SK-N-SH (cell line): ENCODE data around the gene THAP3.

Experiments used
- CHD2 ChIP-seq: fragments of 150-350 bp; IDR thresholded peaks from 2 replicates; pipeline ENCODE4 v1.6.1; 2018; ENCODE audit warnings: low read length; ENCODE audit not compliant: partially characterized antibody
- CTCF ChIP-seq: fragments of 200-600 bp; sonication (generic); IDR thresholded peaks from 2 replicates; pipeline ENCODE4 v1.6.1; 2017; ENCODE audit warnings: antibody characterized with exemption, mild to moderate bottlenecking, moderate library complexity
- EP300 ChIP-seq, 2 experiments: IDR thresholded peaks; 2 replicates each; pipeline versions ENCODE4 v1.4.0 to v1.6.1; 2012; ENCODE audit warnings: borderline replicate concordance in 1 of 2, low read depth in 1 of 2, low read length in 1 of 2
- EZH2phosphoT487 ChIP-seq: fragments of 200-600 bp; sonication (generic); IDR thresholded peaks from 2 replicates; pipeline ENCODE4 v1.6.1; 2017; ENCODE audit warnings: low read depth, mixed run types, mild to moderate bottlenecking, antibody characterized with exemption, moderate library complexity, borderline replicate concordance
- GATA2 ChIP-seq: sonication (generic); formaldehyde crosslinking; IDR thresholded peaks from 2 replicates; pipeline ENCODE4 v1.5.0; 2020; ENCODE audit warnings: mild to moderate bottlenecking, missing genetic modification reagents
- JUND ChIP-seq: IDR thresholded peaks from 2 replicates; pipeline ENCODE4 v1.4.0; 2012
- MAX ChIP-seq: IDR thresholded peaks from 2 replicates; pipeline ENCODE4 v1.4.0; 2012; ENCODE audit warnings: low read depth
- POLR2AphosphoS5 ChIP-seq: IDR thresholded peaks from 2 replicates; pipeline ENCODE4 v1.6.1; 2012; ENCODE audit warnings: low read depth, low read length
- RFX5 ChIP-seq: IDR thresholded peaks from 2 replicates; pipeline ENCODE4 v1.6.1; 2012; ENCODE audit warnings: mild to moderate bottlenecking, improper control_type of control experiment, low read length
- RXRA ChIP-seq: IDR thresholded peaks from 2 replicates; pipeline ENCODE4 v1.4.0; 2012; ENCODE audit warnings: low read depth, mild to moderate bottlenecking, borderline replicate concordance
- TEAD4 ChIP-seq: IDR thresholded peaks from 2 replicates; pipeline ENCODE4 v1.4.0; 2012; ENCODE audit warnings: mild to moderate bottlenecking, borderline replicate concordance; ENCODE audit not compliant: insufficient read depth

GRCh38 chr1:6581561-6582305 is 42.9 kb upstream of the THAP3 start:
- TF ChIP-seq CHD2 (no peak), EZH2phosphoT487 (no peak), CTCF (no peak), JUND (no peak), MAX (no peak), TEAD4 (no peak), RFX5 (no peak), EP300 (IDR thresholded peaks at IDR 0.05; ENCODE audit: borderline replicate concordance in 1 of 2, low read depth in 1 of 2, low read length in 1 of 2) (no peak), POLR2AphosphoS5 (no peak), RXRA (no peak), GATA2 (CRISPR knock-in tag) (no peak)
